Measurements from ENCODE around the gene ITGAL.

- TF ChIP-seq CTCF (IDR thresholded peaks at IDR 0.05; ENCODE audit: low read depth, low read length) (no peak), EZH2phosphoT487 (IDR thresholded peaks at IDR 0.05; ENCODE audit: low read depth) (no peak)
These were observed 33.7 kb upstream of the ITGAL start for GRCh38 chr16:30438835-30439234.

All from OCI-LY3 (cell line).